ENCODE data around the gene PTPRA.

PTPRA gene

GRCh38 chr20:3044336-3044965 lies 171.2 kb downstream of the PTPRA start:
- no peak for TF ChIP-seq CTCF (IDR thresholded peaks at IDR 0.05; ENCODE audit: low read depth, low read length, missing control alignments)
- no peak for DNase-seq (ENCODE audit: low read depth)
- no peak overlapping the region for H3K4me3 ChIP-seq (ENCODE audit: low read depth, low read length)

GRCh38 chr20:3045042-3045815 lies 171.9 kb downstream of the PTPRA start:
- DNase-seq (ENCODE audit: low read depth): no peak
- TF ChIP-seq CTCF (IDR thresholded peaks at IDR 0.05; ENCODE audit: low read depth, low read length, missing control alignments): no peak
- peak overlapping the region; percentile 68 for H3K4me3 ChIP-seq (ENCODE audit: low read depth, low read length)

- peak; percentile 55 for DNase-seq (ENCODE audit: low read depth)
- H3K4me3 ChIP-seq (ENCODE audit: low read depth, low read length): peak within 1 kb of the TSS; percentile 68
- TF ChIP-seq CTCF (IDR thresholded peaks at IDR 0.05; ENCODE audit: low read depth, low read length, missing control alignments): no peak
These were observed 172.8 kb downstream of the PTPRA start, which contains the start of gene MRPS26 for GRCh38 chr20:3045816-3046676. Gene MRPS26 (plus strand): TSS chr20:3046052. CDS start chr20:3046069, 17 bp downstream.

GRCh38 chr20:3046677-3047462 lies 173.6 kb downstream of the PTPRA start:
- no peak for TF ChIP-seq CTCF (IDR thresholded peaks at IDR 0.05; ENCODE audit: low read depth, low read length, missing control alignments)
- no peak for DNase-seq (ENCODE audit: low read depth)
- H3K4me3 ChIP-seq (ENCODE audit: low read depth, low read length): peak overlapping the region; percentile 68

- no peak for DNase-seq (ENCODE audit: low read depth)
- no peak for TF ChIP-seq CTCF (IDR thresholded peaks at IDR 0.05; ENCODE audit: low read depth, low read length, missing control alignments)
- H3K4me3 ChIP-seq (ENCODE audit: low read depth, low read length): no peak overlapping the region; the same call in 1 of the 2 replicates
These were observed 174.5 kb downstream of the PTPRA start for GRCh38 chr20:3047486-3048419.
